CD4-positive, CD25-positive, alpha-beta regulatory T cell (primary cell): Measurements from ENCODE around the gene DCAF5. TPM values are rescaled to one million over a fixed set of nuclear protein-coding genes. Genes with fewer than 3 reads are reported as not detected.

Experiments used
- ATAC-seq, 2 donors: fragments of 150-1000 bp; cut with Tn5 transposase; one replicate each; pipeline ENCODE4 v1.10.0; 2021; ENCODE audit warnings: low read depth in 2 of 2, moderate number of reproducible peaks in 2 of 2, moderate library complexity in 1 of 2
- DNase-seq, 3 donors: peaks; one replicate each; pipeline versions ENCODE4 v3.0.0 to v3.0.0-alpha.2; 2012 to 2022; ENCODE audit warnings: mixed read lengths in 1 of 3
- H3K27ac ChIP-seq: one replicate; pipeline ENCODE4 v1.7.0; 2013; ENCODE audit warnings: mild to moderate bottlenecking, low read length; ENCODE audit not compliant: insufficient read depth, poor library complexity, severe bottlenecking
- H3K27me3 ChIP-seq: one replicate; pipeline ENCODE4 v1.7.0; 2013; ENCODE audit warnings: low read length; ENCODE audit not compliant: control insufficient read depth, insufficient read depth
- H3K36me3 ChIP-seq: one replicate; pipeline ENCODE4 v1.7.0; 2013; ENCODE audit warnings: mild to moderate bottlenecking, low read length, moderate library complexity; ENCODE audit not compliant: control insufficient read depth, insufficient read depth
- H3K4me1 ChIP-seq: 2 replicates; pipeline ENCODE4 v1.7.0; 2013; ENCODE audit warnings: mild to moderate bottlenecking, low read length; ENCODE audit not compliant: insufficient read depth, control insufficient read depth, poor library complexity, severe bottlenecking
- H3K4me3 ChIP-seq: one replicate; pipeline ENCODE4 v1.7.0; 2013; ENCODE audit warnings: low read depth, mild to moderate bottlenecking, low read length, moderate library complexity
- H3K9me3 ChIP-seq, 2 experiments: 1 replicate in 1 of 2; 2 replicates in 1 of 2; pipeline ENCODE4 v1.7.0; 2013; ENCODE audit warnings: low read length in 2 of 2, mild to moderate bottlenecking in 1 of 2, moderate library complexity in 1 of 2; ENCODE audit not compliant: control insufficient read depth in 2 of 2
- H3K27ac Mint-ChIP-seq, 3 donors: one replicate each; pipeline ENCODE4 v1.8.0; 2020 to 2022; ENCODE audit warnings: mild to moderate bottlenecking in 3 of 3, mixed read lengths in 3 of 3, moderate library complexity in 2 of 3
- H3K27me3 Mint-ChIP-seq: one replicate; pipeline ENCODE4 v1.8.0; 2022; ENCODE audit warnings: mild to moderate bottlenecking, mixed read lengths
- H3K36me3 Mint-ChIP-seq: one replicate; pipeline ENCODE4 v1.8.0; 2020; ENCODE audit warnings: mixed read lengths
- H3K4me1 Mint-ChIP-seq, 4 donors: one replicate each; pipeline ENCODE4 v1.8.0; 2020 to 2022; ENCODE audit warnings: mixed read lengths in 4 of 4, mild to moderate bottlenecking in 1 of 4
- H3K4me3 Mint-ChIP-seq, 4 donors: one replicate each; pipeline ENCODE4 v1.8.0; 2020 to 2022; ENCODE audit warnings: mild to moderate bottlenecking in 4 of 4, mixed read lengths in 4 of 4, moderate library complexity in 3 of 4
- H3K9me3 Mint-ChIP-seq, 7 donors: one replicate each; pipeline ENCODE4 v1.8.0; 2020 to 2022; ENCODE audit warnings: mixed read lengths in 7 of 7, mild to moderate bottlenecking in 3 of 7, moderate library complexity in 2 of 7
- polyA plus RNA-seq, 4 donors: library from polyadenylated mRNA; unstranded; fragments of 300-500 nt; fragmentation: Illumina TruSeq; gene quantifications; one replicate each; pipeline ENCODE4 v1.2.3, GENCODE V29; 2021
- total RNA-seq: library from RNA; stranded (reverse); gene quantifications from one replicate; pipeline ENCODE4 v1.2.3, GENCODE V29; 2022

Gene DCAF5
- total and polyA plus RNA-seq, 5 donors from 2014 or later = 43.9 to 56.9 (median 53.5) TPM

GRCh38 chr14:69044296-69044695 lies 108.6 kb downstream of the DCAF5 start:
- ATAC-seq (no peak), DNase-seq (no peak)
- H3K9me3 ChIP-seq = no peaks in the 10 kb centered on the region
- H3K27me3 ChIP-seq = peaks cover 8% of the 10 kb centered on the region
- H3K27me3 Mint-ChIP-seq = peaks cover 28% of the 10 kb centered on the region
- no peaks in the 10 kb centered on the region for H3K36me3 ChIP-seq
- H3K4me1 ChIP-seq = no peaks in the 10 kb centered on the region
- H3K4me1 Mint-ChIP-seq = peaks cover 5 to 16% (median 7%) of the 10 kb centered on the region in 4 donors
- no peak overlapping the region for H3K4me3 Mint-ChIP-seq
- peaks cover 0 to 1% (median 0%) of the 10 kb centered on the region in 7 donors for H3K9me3 Mint-ChIP-seq
- H3K27ac ChIP-seq = no peak overlapping the region
- H3K27ac Mint-ChIP-seq = no peak overlapping the region
- H3K4me3 ChIP-seq = no peak overlapping the region
- H3K36me3 Mint-ChIP-seq = no peaks in the 10 kb centered on the region

- H3K9me3 ChIP-seq = no peaks in the 10 kb centered on the region
- no peak overlapping the region for H3K4me3 ChIP-seq
- Mint-ChIP-seq H3K9me3 (peaks cover 0 to 1% (median 0%) of the 10 kb centered on the region in 7 donors), H3K36me3 (no peaks in the 10 kb centered on the region), H3K4me3 (no peak overlapping the region), H3K4me1 (peaks cover 5 to 16% (median 7%) of the 10 kb centered on the region in 4 donors), H3K27me3 (peaks cover 30% of the 10 kb centered on the region), H3K27ac (no peak overlapping the region)
- ATAC-seq (no peak), DNase-seq (no peak)
- no peaks in the 10 kb centered on the region for H3K4me1 ChIP-seq
- no peak overlapping the region for H3K27ac ChIP-seq
- H3K27me3 ChIP-seq = peaks cover 10% of the 10 kb centered on the region
- no peaks in the 10 kb centered on the region for H3K36me3 ChIP-seq
Observed at GRCh38 chr14:69043596-69044260, 109.2 kb downstream of the DCAF5 start.

- Mint-ChIP-seq H3K27me3 (peaks cover 36% of the 10 kb centered on the region), H3K36me3 (no peaks in the 10 kb centered on the region)
Observed at GRCh38 chr14:69042787-69043444, 110.0 kb downstream of the DCAF5 start.

GRCh38 chr14:69042299-69042698 lies 110.6 kb downstream of the DCAF5 start:
- H3K27ac Mint-ChIP-seq = no peak overlapping the region
- peaks cover 3 to 11% (median 6%) of the 10 kb centered on the region in 4 donors for H3K4me1 Mint-ChIP-seq
- H3K27me3 Mint-ChIP-seq = peaks cover 36% of the 10 kb centered on the region
- DNase-seq = no peak
- Histone ChIP-seq H3K36me3 (no peaks in the 10 kb centered on the region), H3K4me3 (no peak overlapping the region), H3K27me3 (peaks cover 12% of the 10 kb centered on the region), H3K27ac (no peak overlapping the region), H3K9me3 (no peaks in the 10 kb centered on the region), H3K4me1 (no peaks in the 10 kb centered on the region)
- no peak overlapping the region for H3K4me3 Mint-ChIP-seq
- H3K9me3 Mint-ChIP-seq = peaks cover 0 to 1% (median 0%) of the 10 kb centered on the region in 7 donors
- no peaks in the 10 kb centered on the region for H3K36me3 Mint-ChIP-seq
- no peak for ATAC-seq

More at GRCh38 chr14:69042787-69043444, 110.0 kb downstream of the DCAF5 start:
- Histone ChIP-seq H3K27me3 (peaks cover 10% of the 10 kb centered on the region), H3K4me1 (no peaks in the 10 kb centered on the region), H3K4me3 (no peak overlapping the region), H3K27ac (no peak overlapping the region), H3K36me3 (no peaks in the 10 kb centered on the region), H3K9me3 (no peaks in the 10 kb centered on the region)
- DNase-seq = no peak
- ATAC-seq = no peak
- Mint-ChIP-seq H3K4me3 (no peak overlapping the region), H3K4me1 (peaks cover 3 to 12% (median 6%) of the 10 kb centered on the region in 4 donors), H3K27ac (no peak overlapping the region), H3K9me3 (peaks cover 0 to 1% (median 0%) of the 10 kb centered on the region in 7 donors)

- H3K27ac Mint-ChIP-seq = no peak overlapping the region
- no peaks in the 10 kb centered on the region for H3K36me3 ChIP-seq
- peaks cover 0 to 2% (median 0%) of the 10 kb centered on the region in 7 donors for H3K9me3 Mint-ChIP-seq
- DNase-seq = no peak
- no peak overlapping the region for H3K4me3 ChIP-seq
- peaks cover 12% of the 10 kb centered on the region for H3K27me3 ChIP-seq
- peaks cover 36% of the 10 kb centered on the region for H3K27me3 Mint-ChIP-seq
- no peaks in the 10 kb centered on the region for H3K36me3 Mint-ChIP-seq
- ATAC-seq = no peak
- no peaks in the 10 kb centered on the region for H3K4me1 ChIP-seq
- H3K27ac ChIP-seq = no peak overlapping the region
- no peak overlapping the region for H3K4me3 Mint-ChIP-seq
- no peaks in the 10 kb centered on the region for H3K9me3 ChIP-seq
- peaks cover 3 to 11% (median 6%) of the 10 kb centered on the region in 4 donors for H3K4me1 Mint-ChIP-seq
Observed at GRCh38 chr14:69041783-69042182, 111.1 kb downstream of the DCAF5 start.

GRCh38 chr14:69040353-69040752 lies 112.6 kb downstream of the DCAF5 start:
- Mint-ChIP-seq H3K36me3 (no peaks in the 10 kb centered on the region), H3K4me1 (peaks cover under 1 to 9% (median 5%) of the 10 kb centered on the region in 4 donors), H3K27me3 (peaks cover 32% of the 10 kb centered on the region), H3K4me3 (no peak overlapping the region), H3K27ac (no peak overlapping the region), H3K9me3 (peaks cover 0 to 3% (median 0%) of the 10 kb centered on the region in 7 donors)
- H3K36me3 ChIP-seq = no peaks in the 10 kb centered on the region
- H3K27me3 ChIP-seq = peaks cover 12% of the 10 kb centered on the region
- H3K9me3 ChIP-seq = no peaks in the 10 kb centered on the region
- no peak for ATAC-seq
- DNase-seq = no peak
- no peaks in the 10 kb centered on the region for H3K4me1 ChIP-seq
- no peak overlapping the region for H3K4me3 ChIP-seq
- H3K27ac ChIP-seq = no peak overlapping the region

GRCh38 chr14:69039288-69039628 lies 113.7 kb downstream of the DCAF5 start:
- H3K27ac ChIP-seq = no peak overlapping the region
- no peak for DNase-seq
- no peaks in the 10 kb centered on the region for H3K9me3 ChIP-seq
- no peak overlapping the region for H3K4me3 ChIP-seq
- H3K27me3 ChIP-seq = peaks cover 12% of the 10 kb centered on the region
- H3K4me3 Mint-ChIP-seq = no peak overlapping the region
- no peaks in the 10 kb centered on the region for H3K4me1 ChIP-seq
- no peaks in the 10 kb centered on the region for H3K36me3 Mint-ChIP-seq
- no peak for ATAC-seq
- H3K4me1 Mint-ChIP-seq = peaks cover 0 to 9% (median 5%) of the 10 kb centered on the region in 4 donors
- no peaks in the 10 kb centered on the region for H3K36me3 ChIP-seq
- peaks cover 0 to 1% (median 0%) of the 10 kb centered on the region in 7 donors for H3K9me3 Mint-ChIP-seq
- peaks cover 43% of the 10 kb centered on the region for H3K27me3 Mint-ChIP-seq
- H3K27ac Mint-ChIP-seq = no peak overlapping the region
